Measurements from ENCODE around the gene TRIML2. TPM values are rescaled to one million over a fixed set of nuclear protein-coding genes. Genes with fewer than 3 reads are reported as not detected.

The TRIML2 gene
- total RNA-seq, 1 donor from 2014 or later = not detected

DNA sequence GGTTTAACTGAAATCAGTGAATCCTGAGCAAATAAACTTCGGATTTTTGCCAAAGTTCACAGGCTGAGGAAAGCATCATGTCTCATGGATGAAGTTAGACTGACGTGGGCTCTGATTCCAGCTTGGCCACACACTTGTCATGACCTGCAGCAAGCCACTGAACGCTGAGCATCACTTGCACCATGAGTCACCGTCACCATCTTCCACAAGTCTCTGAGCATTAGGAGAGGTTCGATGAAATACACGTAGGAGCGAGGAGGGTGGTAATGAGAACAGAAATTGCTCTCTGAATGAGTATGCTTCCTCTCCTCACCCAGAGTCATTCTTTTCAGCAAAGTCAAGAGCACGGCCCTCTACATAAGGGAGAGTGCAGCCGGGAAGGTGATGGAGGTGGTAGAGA is 3.8 kb upstream of the TRIML2 start:
- DNase-seq (no peak), ATAC-seq (no peak)
- Histone ChIP-seq H3K9me3 (no peaks in the 10 kb centered on the region), H3K27ac (no peak overlapping the region), H3K4me3 (no peak overlapping the region), H3K27me3 (no peaks in the 10 kb centered on the region), H3K4me1 (no peaks in the 10 kb centered on the region), H3K36me3 (no peaks in the 10 kb centered on the region)
- TF ChIP-seq, protein P1, sequence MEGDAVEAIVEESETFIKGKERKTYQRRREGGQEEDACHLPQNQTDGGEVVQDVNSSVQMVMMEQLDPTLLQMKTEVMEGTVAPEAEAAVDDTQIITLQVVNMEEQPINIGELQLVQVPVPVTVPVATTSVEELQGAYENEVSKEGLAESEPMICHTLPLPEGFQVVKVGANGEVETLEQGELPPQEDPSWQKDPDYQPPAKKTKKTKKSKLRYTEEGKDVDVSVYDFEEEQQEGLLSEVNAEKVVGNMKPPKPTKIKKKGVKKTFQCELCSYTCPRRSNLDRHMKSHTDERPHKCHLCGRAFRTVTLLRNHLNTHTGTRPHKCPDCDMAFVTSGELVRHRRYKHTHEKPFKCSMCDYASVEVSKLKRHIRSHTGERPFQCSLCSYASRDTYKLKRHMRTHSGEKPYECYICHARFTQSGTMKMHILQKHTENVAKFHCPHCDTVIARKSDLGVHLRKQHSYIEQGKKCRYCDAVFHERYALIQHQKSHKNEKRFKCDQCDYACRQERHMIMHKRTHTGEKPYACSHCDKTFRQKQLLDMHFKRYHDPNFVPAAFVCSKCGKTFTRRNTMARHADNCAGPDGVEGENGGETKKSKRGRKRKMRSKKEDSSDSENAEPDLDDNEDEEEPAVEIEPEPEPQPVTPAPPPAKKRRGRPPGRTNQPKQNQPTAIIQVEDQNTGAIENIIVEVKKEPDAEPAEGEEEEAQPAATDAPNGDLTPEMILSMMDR (IDR thresholded peaks at IDR 0.05) = no peak
- intact Hi-C loops (cut with DNase I) = no loop called here

DNA sequence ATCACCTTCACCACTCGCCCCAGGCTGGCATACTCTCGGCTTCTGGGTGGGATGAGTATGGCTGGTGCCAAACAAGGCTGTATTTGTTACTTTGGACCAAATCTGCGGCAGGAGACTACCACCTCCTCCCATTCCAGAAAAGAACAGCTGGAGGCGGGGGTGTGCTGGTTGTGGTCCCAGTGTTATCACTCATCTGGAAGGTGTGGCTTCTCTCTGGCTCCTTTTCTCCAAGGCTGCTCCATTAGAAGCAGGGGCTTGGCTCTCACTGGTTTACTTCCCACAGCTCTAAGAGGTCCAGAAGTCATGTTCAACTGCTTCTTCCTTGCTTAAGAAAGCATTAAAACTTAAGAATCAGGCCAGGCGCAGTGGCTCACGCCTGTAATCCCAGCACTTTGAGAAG is 2.6 kb upstream of the TRIML2 start:
- intact Hi-C loops (cut with DNase I) = no loop called here
- H3K4me3 ChIP-seq = no peak overlapping the region
- H3K27me3 ChIP-seq = no peaks in the 10 kb centered on the region
- no peak for DNase-seq
- no peaks in the 10 kb centered on the region for H3K9me3 ChIP-seq
- no peaks in the 10 kb centered on the region for H3K4me1 ChIP-seq
- TF ChIP-seq, protein P1 (IDR thresholded peaks at IDR 0.05) = no peak
- H3K27ac ChIP-seq = no peak overlapping the region
- no peaks in the 10 kb centered on the region for H3K36me3 ChIP-seq
- no peak for ATAC-seq

DNA sequence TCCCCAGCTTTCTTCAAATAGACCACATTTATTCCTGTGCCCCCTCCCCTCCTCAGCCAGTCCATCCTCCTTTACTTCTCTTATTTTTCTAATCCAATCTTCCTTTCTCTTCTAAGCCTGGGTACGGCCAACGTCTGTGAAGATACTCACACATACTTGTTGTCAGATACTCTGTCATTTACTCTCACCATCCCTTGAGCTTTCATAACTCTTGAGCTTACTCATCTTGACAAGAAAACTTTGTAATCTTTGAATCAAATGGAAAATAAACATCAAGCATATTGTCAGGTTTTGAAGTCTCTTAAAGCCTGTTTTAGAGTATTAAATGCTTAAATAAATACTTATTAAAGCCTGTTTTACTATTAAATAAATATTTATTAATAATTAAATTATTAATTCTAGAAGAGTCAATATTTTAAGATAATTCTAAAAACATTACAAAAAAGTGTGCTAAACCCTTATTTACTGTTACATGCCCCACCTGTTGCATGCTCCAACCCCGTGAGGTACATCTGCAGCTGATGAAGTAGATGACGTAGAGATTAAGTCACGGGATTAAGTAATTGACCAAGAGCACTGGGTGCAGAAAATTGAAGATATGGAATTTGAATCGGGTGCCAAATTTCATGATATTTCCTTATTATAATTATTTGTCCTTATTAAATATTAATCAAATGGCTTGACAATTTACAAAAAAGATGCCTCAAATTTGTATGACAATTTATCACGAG is 1.5 kb upstream of the TRIML2 start:
- no peak for DNase-seq
- no peak for ATAC-seq
- Histone ChIP-seq H3K4me3 (no peak overlapping the region), H3K27ac (no peak overlapping the region), H3K27me3 (no peaks in the 10 kb centered on the region), H3K4me1 (no peaks in the 10 kb centered on the region), H3K36me3 (no peaks in the 10 kb centered on the region), H3K9me3 (no peaks in the 10 kb centered on the region)
- intact Hi-C loops (cut with DNase I) = no loop called here
- TF ChIP-seq, protein P1 (IDR thresholded peaks at IDR 0.05) = no peak

DNA sequence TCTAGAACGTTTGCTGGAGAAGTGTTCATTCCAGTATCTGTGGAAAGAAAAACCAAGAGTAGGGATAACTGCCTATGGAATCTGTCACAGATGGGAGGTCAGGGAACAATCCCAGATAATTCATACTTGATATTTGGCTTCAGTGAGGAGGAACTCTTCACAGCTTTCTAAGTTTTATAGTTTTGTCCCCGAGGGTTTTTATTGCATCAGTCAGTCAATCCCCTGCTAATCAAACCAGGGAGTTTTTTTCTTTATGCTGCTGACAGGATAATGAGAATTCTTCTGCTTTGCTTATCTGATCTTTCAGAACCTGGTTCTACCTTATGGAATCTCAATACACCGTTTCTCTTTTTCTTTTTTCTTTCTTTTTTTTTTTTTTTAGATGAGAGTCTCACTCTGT is 633 bp upstream of the TRIML2 start:
- TF ChIP-seq, protein P1 (IDR thresholded peaks at IDR 0.05) = no peak
- no peak overlapping the region for H3K27ac ChIP-seq
- no peaks in the 10 kb centered on the region for H3K27me3 ChIP-seq
- intact Hi-C loops (cut with DNase I) = no loop called here
- no peak overlapping the region for H3K4me3 ChIP-seq
- no peaks in the 10 kb centered on the region for H3K4me1 ChIP-seq
- no peaks in the 10 kb centered on the region for H3K36me3 ChIP-seq
- no peak for ATAC-seq
- DNase-seq = no peak
- H3K9me3 ChIP-seq = no peaks in the 10 kb centered on the region

DNA sequence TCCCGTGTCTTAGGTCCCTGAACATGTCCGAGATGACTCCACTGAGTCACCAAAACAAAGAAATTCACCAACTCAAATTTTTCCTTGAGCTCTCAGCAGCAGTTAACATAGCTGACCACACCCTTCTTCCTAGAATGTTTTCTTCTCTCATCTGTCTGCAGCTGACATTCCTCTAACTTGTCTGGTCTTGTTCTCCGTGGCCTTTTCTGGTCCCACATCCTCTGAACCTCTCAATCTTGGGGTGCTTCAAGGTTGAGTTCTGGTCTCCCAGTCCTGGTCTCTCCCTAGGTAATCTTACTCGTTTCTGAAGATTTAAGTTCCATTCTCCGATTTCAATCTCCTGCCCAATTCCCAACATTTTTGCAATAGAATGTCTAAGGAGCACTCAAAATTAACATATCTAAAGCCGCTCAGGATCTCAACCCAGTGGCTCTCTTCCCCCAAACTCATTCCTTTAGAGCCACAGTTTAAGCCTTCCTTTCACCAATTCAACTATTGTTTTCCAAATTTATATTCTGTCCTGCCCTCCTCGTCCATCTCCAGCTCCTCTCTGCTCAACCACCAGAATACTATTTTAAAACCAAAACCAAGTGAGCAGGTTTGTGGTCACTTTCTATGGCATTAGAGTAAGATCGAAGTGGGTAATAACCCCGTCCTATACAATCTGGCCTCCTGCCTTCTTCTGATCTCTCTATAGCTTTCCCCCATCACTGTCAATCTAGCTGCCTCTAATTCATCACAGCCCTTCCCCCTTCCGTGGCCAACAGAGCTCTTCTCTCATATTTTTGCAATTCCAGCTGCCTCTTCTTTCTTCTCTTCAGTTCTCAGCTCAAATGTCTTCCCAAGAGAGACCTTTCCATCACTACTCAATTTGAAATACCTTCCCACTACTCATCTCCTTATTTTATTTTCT is 1.2 kb downstream of the TRIML2 start:
- ATAC-seq (no peak), DNase-seq (no peak)
- Histone ChIP-seq H3K27ac (no peak overlapping the region), H3K9me3 (no peaks in the 10 kb centered on the region), H3K36me3 (no peaks in the 10 kb centered on the region), H3K27me3 (no peaks in the 10 kb centered on the region), H3K4me1 (no peaks in the 10 kb centered on the region), H3K4me3 (no peak overlapping the region)
- intact Hi-C loops (cut with DNase I) = no loop called here
- TF ChIP-seq, protein P1 (IDR thresholded peaks at IDR 0.05) = no peak

Measured in upper lobe of right lung (tissue), 1 donor.